Astrocyte (in vitro differentiated cells and primary cell): ENCODE data around the gene LRRC23. TPM values are rescaled to one million over a fixed set of nuclear protein-coding genes. Genes with fewer than 3 reads are reported as not detected.
"Not testable (repeated sequence)": the region's sequence is repeated elsewhere in the genome, so short reads cannot be mapped to it uniquely, and the experiment has no call there.

ENCODE experiments used
- DNase-seq: peaks from one replicate; pipeline ENCODE4 v3.0.0-alpha.2; 2010; ENCODE audit warnings: low read depth
- FAIRE-seq: peaks from 2 replicates; lab custom pipeline; 2011; peaks lifted over from hg19 to GRCh38; lab: Jason Lieb, UNC
- H2AFZ ChIP-seq: 2 replicates; pipeline ENCODE4 v1.6.0; 2012; ENCODE audit warnings: low read depth, low read length, inconsistent platforms
- H3K27ac ChIP-seq: 2 replicates; pipeline ENCODE4 v1.5.1; 2011; ENCODE audit warnings: low read depth, low read length, inconsistent platforms
- H3K27me3 ChIP-seq: 2 replicates; pipeline ENCODE4 v1.6.0; 2011; ENCODE audit warnings: low read length, inconsistent platforms; ENCODE audit not compliant: insufficient read depth
- H3K36me3 ChIP-seq: 2 replicates; pipeline ENCODE4 v1.5.1; 2011; ENCODE audit warnings: low read length, inconsistent platforms; ENCODE audit not compliant: insufficient read depth
- H3K4me1 ChIP-seq: 2 replicates; pipeline ENCODE4 v1.5.1; 2011; ENCODE audit warnings: low read length, inconsistent platforms; ENCODE audit not compliant: insufficient read depth
- H3K4me2 ChIP-seq: 2 replicates; pipeline ENCODE4 v1.6.0; 2012; ENCODE audit warnings: low read length, inconsistent platforms
- H3K4me3 ChIP-seq: 2 replicates; pipeline ENCODE4 v1.5.1; 2011; ENCODE audit warnings: low read depth, mild to moderate bottlenecking, low read length, inconsistent platforms; ENCODE audit not compliant: insufficient read depth
- H3K79me2 ChIP-seq: 2 replicates; pipeline ENCODE4 v1.6.0; 2012; ENCODE audit warnings: mild to moderate bottlenecking, low read length, inconsistent platforms; ENCODE audit not compliant: insufficient read depth
- H3K9ac ChIP-seq: 2 replicates; pipeline ENCODE4 v1.6.0; 2012; ENCODE audit warnings: mild to moderate bottlenecking, low read length, inconsistent platforms
- H3K9me3 ChIP-seq: 2 replicates; pipeline ENCODE4 v1.5.1; 2012; ENCODE audit warnings: low read depth, mild to moderate bottlenecking, low read length, inconsistent platforms; ENCODE audit not compliant: insufficient read depth
- H4K20me1 ChIP-seq: 2 replicates; pipeline ENCODE4 v1.6.0; 2012; ENCODE audit warnings: low read length, inconsistent platforms; ENCODE audit not compliant: insufficient read depth
- H3K27ac Mint-ChIP-seq: one replicate; pipeline ENCODE4 v1.8.0; 2021; ENCODE audit warnings: mild to moderate bottlenecking, mixed read lengths; ENCODE audit not compliant: unreplicated experiment
- H3K27me3 Mint-ChIP-seq: one replicate; pipeline ENCODE4 v1.8.0; 2021; ENCODE audit warnings: low read depth, mixed read lengths; ENCODE audit not compliant: unreplicated experiment
- H3K36me3 Mint-ChIP-seq: one replicate; pipeline ENCODE4 v1.8.0; 2021; ENCODE audit warnings: low read depth, mixed read lengths; ENCODE audit not compliant: unreplicated experiment
- H3K4me1 Mint-ChIP-seq: one replicate; pipeline ENCODE4 v1.8.0; 2021; ENCODE audit warnings: low read depth, mixed read lengths; ENCODE audit not compliant: unreplicated experiment
- H3K4me3 Mint-ChIP-seq: one replicate; pipeline ENCODE4 v1.8.0; 2021; ENCODE audit warnings: mild to moderate bottlenecking, moderate library complexity, mixed read lengths; ENCODE audit not compliant: unreplicated experiment
- H3K9me3 Mint-ChIP-seq: one replicate; pipeline ENCODE4 v1.8.0; 2021; ENCODE audit warnings: mild to moderate bottlenecking, mixed read lengths; ENCODE audit not compliant: unreplicated experiment
- EZH2 ChIP-seq: IDR thresholded peaks from 2 replicates; pipeline ENCODE4 v1.6.1; 2012; ENCODE audit warnings: mild to moderate bottlenecking, low read length, inconsistent platforms; ENCODE audit not compliant: insufficient read depth
- total RNA-seq: library from RNA; stranded (reverse); gene quantifications from 2 replicates; pipeline ENCODE4 v1.2.1, GENCODE V29; 2021
- TF ChIP-seq, protein P1 (sequence below): IDR thresholded peaks from 2 replicates; pipeline ENCODE4 v1.5.1; 2011; ENCODE audit warnings: low read depth, mild to moderate bottlenecking, inconsistent platforms, low read length, moderate library complexity; ENCODE audit not compliant: insufficient read depth

The LRRC23 gene
- total RNA-seq, 1 donor from 2014 or later: 5.2 TPM

DNA sequence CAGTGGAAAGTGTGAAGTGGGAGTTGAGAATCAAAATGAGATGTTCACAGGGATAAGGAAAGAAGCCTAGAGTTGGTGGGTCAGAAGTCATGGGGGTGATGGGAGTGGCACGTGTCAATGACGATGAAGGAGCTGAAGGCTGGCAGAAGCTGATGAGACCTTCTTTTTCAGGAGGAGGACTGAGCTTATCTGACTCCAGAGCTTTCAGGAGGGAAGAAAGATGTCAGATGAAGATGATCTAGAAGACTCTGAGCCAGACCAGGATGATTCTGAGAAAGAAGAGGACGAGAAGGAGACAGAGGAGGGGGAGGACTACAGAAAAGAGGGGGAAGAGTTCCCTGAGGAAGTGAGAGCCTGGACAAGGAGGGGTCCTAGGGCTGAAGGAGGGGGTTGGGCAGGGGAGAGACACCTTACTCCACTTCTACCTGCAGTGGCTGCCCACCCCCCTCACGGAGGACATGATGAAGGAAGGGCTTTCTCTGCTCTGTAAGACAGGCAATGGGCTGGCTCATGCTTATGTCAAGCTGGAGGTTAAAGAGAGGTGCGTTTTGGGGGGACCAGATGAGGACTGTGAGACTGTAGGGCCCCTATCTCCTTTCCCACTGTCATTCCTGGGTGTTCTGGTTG, 905 bp downstream of the LRRC23 start:
- Mint-ChIP-seq H3K4me3 (no peak overlapping the region), H3K4me1 (no peaks in the 10 kb centered on the region), H3K27me3 (no peaks in the 10 kb centered on the region), H3K36me3 (no peaks in the 10 kb centered on the region), H3K27ac (no peak overlapping the region), H3K9me3 (no peaks in the 10 kb centered on the region)
- Histone ChIP-seq H2AFZ (no peak overlapping the region), H4K20me1 (no peaks in the 10 kb centered on the region), H3K36me3 (no peaks in the 10 kb centered on the region), H3K79me2 (no peaks in the 10 kb centered on the region), H3K27ac (no peak overlapping the region), H3K9ac (peak overlapping the region; percentile 84), H3K9me3 (no peaks in the 10 kb centered on the region), H3K4me3 (peak overlapping the region; percentile 66), H3K27me3 (no peaks in the 10 kb centered on the region), H3K4me1 (peaks cover 6% of the 10 kb centered on the region), H3K4me2 (peak overlapping the region; percentile 92)
- DNase-seq (no peak), FAIRE-seq (peak; percentile 23)
- TF ChIP-seq EZH2: no peak
- TF ChIP-seq, protein P1, sequence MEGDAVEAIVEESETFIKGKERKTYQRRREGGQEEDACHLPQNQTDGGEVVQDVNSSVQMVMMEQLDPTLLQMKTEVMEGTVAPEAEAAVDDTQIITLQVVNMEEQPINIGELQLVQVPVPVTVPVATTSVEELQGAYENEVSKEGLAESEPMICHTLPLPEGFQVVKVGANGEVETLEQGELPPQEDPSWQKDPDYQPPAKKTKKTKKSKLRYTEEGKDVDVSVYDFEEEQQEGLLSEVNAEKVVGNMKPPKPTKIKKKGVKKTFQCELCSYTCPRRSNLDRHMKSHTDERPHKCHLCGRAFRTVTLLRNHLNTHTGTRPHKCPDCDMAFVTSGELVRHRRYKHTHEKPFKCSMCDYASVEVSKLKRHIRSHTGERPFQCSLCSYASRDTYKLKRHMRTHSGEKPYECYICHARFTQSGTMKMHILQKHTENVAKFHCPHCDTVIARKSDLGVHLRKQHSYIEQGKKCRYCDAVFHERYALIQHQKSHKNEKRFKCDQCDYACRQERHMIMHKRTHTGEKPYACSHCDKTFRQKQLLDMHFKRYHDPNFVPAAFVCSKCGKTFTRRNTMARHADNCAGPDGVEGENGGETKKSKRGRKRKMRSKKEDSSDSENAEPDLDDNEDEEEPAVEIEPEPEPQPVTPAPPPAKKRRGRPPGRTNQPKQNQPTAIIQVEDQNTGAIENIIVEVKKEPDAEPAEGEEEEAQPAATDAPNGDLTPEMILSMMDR: no peak

DNA sequence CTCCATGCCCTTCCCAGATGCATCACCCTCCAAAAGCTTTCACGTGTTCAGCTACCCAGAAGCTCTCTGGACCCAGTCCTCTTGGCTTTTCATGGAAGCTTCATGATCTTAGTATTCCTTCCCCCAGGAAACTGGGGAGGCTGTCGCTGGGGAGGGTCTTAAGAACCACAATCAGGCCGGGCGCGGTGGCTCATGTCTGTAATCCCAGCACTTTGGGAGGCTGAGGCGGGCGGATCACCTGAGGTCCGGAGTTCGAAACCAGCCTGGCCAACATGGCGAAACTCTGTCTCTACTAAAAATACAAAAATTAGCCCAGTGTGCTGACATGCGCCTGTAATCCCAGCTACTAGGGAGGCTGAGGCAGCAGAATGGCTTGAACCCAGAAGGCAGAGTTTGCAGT, 3.5 kb downstream of the LRRC23 start:
- H3K9ac ChIP-seq, H3K36me3 ChIP-seq, H3K4me2 ChIP-seq, H3K79me2 ChIP-seq, H2AFZ ChIP-seq, H3K4me1 ChIP-seq, DNase-seq, H3K36me3 Mint-ChIP-seq, H3K4me3 ChIP-seq, H4K20me1 ChIP-seq, H3K27ac ChIP-seq, H3K9me3 Mint-ChIP-seq, H3K4me3 Mint-ChIP-seq, H3K27me3 ChIP-seq, H3K4me1 Mint-ChIP-seq, H3K27ac Mint-ChIP-seq, H3K9me3 ChIP-seq, FAIRE-seq, H3K27me3 Mint-ChIP-seq: not testable (repeated sequence)

DNA sequence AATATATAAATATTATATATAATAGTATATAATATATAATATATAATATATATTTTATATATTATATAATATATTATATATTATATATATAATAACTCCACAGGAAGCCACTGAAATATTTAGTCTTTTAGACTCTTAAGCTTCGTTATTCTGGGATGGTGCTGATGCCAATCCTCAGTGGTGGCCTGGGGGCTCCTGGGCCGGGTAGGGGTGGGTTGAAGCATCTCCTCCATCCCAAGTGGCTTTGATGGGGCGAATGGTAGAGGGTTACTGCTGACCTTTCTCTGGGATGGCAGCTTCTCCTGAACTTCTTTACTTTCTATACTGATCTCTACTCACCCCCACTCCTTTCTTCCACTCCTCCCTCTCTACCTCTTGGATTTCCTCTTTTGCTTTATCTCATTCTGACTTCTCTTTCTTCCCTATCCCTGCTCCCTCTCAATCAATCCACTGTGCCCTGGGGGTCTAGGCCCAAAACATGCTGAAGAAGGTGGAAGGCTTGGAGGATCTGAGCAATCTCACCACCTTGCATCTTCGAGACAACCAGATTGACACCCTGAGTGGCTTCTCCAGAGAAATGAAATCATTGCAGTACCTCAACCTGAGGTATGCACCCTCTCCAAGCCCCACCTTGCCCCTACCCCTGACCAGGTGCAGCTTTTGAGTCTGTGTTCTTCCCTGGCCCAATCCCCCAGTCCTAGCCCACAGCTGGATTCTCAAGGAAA, 5.0 kb downstream of the LRRC23 start:
- Histone ChIP-seq H3K79me2 (no peaks in the 10 kb centered on the region), H3K9ac (no peak overlapping the region), H3K4me1 (peaks cover 11% of the 10 kb centered on the region), H4K20me1 (no peaks in the 10 kb centered on the region), H2AFZ (no peak overlapping the region), H3K36me3 (no peaks in the 10 kb centered on the region), H3K27me3 (no peaks in the 10 kb centered on the region), H3K4me3 (no peak overlapping the region), H3K27ac (no peak overlapping the region), H3K9me3 (no peaks in the 10 kb centered on the region), H3K4me2 (no peak overlapping the region)
- Mint-ChIP-seq H3K4me1 (peaks cover 1% of the 10 kb centered on the region), H3K27me3 (peaks cover 5% of the 10 kb centered on the region), H3K36me3 (no peaks in the 10 kb centered on the region), H3K9me3 (no peaks in the 10 kb centered on the region), H3K27ac (no peak overlapping the region), H3K4me3 (no peak overlapping the region)
- TF ChIP-seq, protein P1: no peak
- TF ChIP-seq EZH2: no peak
- no peak for DNase-seq
- no peak for FAIRE-seq
